NCI-H526 treated with DMSO at 0.1 percent for 48 hours (cell line): Measurements from ENCODE around the gene SLC26A1.

Experiments
- DNase-seq: peaks from one replicate; lab custom pipeline; 2025; lab: John Stamatoyannopoulos, UW

SLC26A1 gene

DNA sequence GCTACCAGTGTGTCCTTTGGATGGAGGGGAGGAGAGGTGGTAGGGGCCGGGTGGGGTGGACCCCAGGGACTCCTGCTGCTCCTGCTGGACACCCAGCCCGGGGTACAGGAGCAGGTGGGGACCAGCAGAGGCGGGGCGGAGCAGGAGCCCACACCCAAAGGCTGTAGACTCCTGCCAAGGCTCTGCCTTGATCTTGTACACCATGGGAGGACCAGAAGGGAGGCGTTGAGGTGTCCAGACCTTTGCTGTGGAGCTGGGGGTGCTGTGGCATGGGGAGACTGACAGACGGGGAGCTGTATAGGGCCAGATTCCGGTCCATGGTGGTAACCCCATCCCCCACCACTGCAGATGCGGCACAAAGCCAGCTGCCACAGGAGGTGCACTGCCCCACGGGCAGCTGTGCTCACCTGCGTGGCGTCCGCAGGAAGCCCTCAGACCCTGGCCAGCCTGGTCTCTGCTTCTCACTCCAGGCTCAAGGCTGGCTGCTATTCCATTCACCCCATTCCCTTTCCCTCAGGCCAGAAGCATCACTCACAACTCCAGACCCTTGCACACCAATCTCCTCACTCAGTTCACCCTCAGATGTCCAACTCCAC is 5.0 kb upstream of the SLC26A1 start:
- no peak for DNase-seq

DNA sequence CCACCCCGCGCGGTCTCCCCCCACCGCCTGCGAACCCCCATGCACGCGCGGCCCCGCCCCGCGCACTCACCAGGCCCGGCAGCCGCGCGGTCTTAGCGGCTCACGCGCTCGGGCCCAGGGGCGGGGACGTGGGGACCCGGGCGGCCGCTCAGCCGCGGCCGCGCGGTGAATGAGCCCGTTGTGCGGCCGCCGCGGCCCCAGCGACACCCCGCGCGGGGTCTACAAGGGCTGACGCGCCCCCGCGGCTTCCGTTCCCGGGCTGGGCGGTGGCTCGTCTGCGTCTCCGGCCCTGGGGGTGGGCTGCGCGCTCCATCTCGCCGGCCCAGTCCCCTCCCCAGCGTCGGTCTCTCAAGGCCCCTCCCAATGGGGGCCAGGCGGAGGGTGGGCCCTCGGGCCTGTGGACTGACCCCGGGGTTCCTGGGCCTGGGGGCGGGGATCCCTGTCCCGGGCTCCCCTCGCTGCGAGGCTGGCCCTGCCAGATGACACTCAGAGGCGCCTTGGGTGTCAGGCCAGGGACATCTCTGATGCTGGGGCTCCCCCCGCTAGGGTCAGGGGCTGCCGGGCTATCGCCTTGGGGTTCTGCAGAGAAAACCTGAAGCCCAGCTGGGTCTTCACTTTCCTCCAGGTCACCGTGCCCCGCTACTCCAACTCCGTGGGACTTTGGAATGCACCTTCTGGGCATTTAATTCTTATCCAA is 4.3 kb upstream of the SLC26A1 start:
- no peak for DNase-seq

DNA sequence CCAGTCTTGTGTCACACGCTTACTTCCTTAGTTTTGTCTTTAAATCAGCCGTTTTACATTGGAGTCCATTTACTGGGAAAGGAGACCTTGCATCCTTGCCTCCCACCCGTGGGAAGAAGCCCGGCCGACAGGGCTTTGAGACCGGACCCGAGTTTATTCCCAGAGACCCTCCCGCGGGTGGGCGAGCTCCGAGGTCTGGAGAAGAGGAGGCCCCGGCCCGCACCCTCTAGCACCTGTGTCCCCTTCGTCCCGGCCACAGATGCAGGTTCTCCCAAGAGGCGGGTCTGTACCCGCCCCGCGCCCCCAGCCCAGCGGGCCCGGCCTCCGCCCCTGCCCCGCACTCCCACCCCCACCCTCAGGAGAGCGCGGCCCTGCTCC is 3.8 kb upstream of the SLC26A1 start:
- DNase-seq, result no peak

DNA sequence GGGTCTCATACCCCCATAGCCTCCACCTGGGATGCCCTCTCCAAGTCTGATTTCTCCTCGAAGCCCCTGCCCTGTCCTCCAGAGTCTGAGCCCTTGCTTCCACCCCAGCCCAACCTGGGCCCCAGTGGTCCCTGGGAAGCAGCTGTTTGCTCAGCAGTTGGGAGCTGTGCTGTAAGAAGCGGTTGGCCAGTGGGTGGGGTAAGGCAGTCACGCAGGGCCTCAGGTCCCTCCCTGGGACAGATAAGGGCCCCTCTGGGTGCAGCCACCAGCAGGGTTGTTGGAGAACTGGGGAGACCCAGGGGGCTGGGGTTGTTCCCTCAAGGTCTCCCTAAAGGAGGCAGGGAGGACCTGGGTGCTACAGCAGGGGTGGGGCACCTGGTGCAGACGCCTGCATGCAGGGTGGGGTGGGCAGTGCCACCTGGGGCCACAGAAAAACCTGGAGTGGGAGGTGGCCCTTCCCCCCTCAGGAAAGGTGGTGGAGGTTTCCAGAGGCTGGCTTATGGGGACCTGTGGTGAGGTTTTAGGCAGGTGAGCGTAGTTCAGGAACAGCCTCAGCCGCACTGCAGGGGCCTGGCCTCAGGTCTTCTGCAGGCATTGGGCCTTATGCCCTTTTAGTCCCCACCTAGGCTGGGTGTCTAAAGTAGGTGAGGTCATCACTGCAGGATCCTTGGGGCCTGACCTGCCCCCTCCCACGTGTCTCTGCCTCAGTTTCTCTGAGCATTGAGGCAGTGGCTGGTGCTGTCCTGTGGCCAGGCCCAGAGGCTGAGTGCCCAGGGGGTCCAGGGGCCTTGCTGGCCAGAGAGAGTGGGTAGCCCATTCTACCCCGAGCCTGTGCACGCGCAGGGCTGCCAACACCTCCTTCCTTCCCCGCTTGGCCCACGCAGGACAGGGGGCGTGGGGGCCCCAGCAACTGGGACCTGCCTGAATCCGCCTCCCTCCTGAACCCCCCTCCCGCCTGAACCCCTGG is 3.1 kb upstream of the SLC26A1 start:
- no peak for DNase-seq

DNA sequence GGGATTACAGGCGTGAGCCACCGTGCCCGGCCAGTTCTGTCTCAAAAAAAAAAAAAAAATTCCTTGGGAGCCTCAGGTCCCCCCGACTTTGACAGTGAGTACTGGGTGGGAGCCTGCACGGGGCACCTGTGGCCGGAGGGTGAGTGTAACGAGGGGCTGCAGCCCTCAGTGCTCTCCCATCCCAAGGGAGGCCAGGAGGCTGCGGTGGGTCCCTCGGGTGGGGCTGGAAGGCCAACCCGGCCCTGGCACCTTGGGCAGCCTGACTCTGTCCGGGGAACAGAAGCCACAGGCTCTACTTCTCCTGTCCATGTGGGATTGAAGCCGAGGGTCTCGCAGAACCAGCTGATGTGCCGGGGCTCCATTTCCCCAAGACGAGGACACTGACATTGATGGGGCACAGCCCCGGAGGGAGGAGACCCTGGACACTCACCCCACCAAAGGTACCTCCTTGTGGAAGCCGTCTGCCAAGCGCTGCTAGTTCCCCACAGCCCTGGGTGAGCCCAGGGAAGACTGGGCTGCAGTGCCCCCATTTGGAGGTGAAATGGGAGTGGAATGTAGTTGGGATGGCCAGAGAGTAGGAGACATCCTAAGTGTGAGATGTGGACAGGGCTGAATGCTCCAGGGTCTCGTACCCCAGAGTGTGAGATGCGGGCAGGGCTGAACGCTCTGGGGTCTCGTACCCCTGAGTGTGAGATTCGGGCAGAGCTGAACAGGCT is 2.3 kb upstream of the SLC26A1 start:
- DNase-seq, result no peak

DNA sequence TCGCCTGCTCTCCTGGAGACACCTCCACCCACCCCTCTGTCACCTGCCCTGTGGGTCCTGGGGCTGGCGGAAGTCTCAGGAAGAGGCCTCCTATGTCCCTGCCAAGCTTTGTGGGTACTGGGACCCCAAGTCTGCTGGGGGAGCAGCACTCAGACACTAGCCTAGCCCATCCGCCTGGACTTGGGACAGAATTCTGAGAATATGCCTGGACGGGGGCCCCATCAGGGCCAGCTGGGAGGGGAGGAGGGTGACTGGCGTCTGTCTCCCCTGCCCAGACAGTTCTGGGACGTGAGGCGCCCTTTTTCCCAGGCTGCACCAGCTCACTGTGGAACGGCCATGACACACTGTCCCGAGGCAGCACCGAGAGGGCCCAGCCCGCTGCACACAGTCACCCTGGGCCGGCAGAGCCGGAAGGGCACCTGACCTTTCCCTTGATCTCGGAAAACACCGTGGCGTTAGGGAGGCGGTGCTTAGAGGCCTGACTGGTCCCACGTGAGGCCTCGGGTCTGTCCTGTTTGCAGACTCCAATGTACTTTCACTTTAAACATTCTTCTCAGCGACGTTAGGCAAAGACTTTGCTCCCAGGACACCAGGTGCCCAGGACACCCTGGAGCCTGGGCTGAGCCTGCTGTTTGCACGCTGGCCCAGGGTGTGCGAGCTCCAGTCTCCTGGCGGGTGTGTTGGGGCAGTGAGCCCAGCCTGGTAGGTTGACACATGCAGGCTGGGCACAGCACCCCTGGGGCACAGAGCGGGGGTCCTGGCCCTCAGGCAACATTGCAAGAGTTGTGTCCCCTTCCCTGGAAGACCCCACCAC is 700 bp downstream of the SLC26A1 start:
- DNase-seq, result peak; percentile 14

DNA sequence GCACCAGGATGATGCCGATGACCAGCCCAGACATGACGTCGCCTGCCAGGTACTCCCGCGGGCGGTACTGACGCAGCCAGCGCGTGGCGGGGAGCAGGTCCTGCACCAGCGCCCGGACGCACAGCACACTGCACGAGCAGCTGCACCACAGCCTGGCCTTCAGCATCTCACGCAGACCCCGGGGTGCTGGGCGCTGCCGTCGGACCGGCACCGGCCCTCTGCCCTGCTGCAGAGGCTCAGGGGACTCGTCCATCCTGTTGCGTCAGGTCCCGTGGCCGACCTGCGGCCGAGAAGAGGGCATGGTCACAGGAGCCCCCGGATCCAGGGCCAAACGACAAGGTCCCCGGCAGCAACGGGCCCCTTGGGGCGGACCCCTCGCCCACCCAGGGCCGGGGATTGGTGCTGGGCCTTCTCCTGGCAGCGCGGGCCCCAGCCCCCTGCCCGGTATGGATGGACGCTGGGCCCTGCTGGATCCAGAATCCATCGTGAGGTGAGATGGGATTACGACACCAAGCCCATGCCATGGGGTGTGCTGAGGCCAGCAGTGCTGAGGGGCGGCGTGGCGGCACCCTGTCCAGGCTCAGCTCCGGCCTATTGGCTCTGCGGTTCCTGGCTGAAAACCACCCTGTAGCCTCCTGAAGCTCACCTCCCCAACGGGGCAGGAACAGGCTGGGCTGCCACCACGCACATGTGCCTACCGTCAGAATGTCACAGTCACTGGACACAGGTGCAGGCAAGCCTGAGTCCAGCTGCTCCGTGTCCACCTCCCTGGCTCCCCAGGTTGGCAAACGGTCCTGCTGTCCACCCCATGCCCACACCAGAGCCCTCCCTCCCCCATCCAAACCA is 1.5 kb downstream of the SLC26A1 start:
- no peak for DNase-seq

DNA sequence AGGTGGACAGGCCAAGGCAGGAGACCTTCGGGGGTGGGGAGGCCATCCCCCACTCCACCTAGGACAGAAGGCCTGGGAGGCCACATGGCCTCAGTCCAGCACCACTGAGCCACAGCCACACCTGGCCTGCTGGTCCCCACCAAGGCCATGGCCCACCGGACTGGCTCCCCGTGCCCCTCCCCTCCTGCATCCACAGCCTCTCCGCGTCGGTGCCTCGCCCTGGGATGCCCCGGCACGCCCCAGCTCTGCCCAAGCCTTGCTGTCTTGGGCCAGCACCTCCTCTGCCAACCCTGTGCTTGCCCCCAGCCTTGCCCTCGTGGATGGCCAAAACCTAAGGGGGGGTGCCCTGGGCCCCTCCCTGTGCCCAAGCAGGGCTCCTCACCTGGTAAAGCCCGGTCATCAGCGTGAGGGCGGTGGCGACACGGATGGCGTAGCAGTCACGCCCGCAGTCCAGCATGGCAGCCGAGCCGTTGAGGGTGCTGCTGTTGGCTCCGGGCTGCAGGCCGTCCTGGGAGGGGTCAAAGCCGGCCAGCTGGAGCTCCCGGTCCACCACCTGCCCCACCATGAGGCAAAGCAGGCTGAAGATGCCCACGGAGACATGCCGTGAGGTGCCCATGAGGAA is 2.3 kb downstream of the SLC26A1 start:
- DNase-seq, result no peak

DNA sequence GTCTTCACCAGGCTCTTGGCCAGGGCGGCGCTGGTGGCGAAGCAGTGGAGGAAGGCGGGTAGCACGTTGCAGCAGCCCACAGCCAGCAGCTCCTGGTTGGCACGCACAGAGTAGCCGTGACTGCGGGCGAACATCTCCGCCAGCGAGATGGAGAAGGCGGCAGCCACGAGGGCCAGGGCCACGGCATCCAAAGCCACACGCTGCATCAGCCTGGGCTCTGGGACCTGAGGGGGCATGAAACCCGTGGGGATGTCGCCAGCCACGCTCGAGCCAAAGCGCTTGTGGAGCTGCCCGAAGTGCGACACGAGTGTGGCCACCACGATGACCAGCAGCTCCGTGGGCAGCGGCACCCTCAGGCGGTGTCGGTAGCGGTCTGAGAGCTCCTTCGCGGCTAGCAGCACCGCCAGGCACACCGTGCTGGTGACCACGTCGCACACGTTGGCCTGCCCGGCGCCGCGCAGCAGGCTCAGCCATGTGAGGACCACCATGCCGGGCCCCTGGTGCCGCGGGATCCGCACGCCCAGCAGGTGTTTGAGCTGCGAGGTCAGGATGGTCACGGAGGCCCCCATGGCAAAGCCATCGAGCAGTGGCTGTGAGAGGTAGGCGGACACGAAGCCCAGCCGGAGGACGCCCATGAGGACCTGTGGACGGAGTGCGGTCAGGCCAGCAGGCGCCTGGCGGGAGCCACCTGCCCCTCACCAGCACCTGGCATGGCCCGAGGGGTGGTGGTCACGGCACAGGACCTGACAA is 3.3 kb downstream of the SLC26A1 start:
- no peak for DNase-seq

DNA sequence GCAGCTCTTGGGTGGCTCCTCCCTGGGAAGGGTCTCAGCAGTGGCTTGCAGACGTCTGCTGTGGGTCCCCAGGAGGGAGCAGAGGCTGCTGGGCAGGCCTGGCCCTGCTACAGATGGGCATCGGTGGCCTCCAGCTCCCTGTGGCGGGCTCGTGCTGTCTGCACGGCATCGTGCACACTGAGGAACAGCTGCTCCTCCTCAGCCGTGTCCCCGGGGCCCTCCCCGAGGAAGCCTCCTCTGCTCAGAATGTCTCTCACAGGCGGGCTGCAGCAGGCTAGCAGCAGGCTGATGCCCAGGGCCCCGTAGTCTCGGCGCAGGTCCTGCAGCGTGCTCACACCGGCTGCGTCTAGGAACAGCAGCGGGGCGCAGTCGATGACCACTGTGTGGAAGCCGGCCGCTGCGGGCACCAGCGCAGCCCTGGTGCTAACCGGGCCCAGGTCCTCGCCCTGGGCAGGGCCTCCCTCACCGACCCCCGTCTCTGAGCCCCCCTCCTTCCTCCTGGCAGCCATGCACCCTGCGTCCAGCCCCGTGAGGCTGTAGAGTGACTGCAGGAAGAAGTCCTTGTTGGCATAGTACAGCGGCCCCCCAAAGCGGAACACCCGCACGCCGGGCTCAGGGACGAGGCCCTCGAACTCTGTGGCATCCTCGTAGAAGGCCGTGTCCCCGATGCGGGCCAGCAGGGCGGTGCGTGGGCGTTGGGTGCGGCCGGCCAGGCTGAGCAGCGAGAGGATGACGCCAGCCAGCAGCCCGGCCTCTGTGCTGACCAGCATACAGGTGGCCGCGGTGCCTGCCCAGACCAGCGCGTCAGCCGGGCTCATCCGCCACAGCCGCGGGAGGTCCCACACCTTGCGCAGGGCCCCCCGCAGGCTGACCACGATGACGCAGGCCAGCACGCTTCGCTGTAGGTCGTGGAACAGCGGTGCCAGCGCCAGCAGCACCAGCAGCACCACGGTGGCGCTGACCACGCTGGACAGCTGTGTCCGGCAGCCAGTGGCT is 4.2 kb downstream of the SLC26A1 start:
- no peak for DNase-seq

DNA sequence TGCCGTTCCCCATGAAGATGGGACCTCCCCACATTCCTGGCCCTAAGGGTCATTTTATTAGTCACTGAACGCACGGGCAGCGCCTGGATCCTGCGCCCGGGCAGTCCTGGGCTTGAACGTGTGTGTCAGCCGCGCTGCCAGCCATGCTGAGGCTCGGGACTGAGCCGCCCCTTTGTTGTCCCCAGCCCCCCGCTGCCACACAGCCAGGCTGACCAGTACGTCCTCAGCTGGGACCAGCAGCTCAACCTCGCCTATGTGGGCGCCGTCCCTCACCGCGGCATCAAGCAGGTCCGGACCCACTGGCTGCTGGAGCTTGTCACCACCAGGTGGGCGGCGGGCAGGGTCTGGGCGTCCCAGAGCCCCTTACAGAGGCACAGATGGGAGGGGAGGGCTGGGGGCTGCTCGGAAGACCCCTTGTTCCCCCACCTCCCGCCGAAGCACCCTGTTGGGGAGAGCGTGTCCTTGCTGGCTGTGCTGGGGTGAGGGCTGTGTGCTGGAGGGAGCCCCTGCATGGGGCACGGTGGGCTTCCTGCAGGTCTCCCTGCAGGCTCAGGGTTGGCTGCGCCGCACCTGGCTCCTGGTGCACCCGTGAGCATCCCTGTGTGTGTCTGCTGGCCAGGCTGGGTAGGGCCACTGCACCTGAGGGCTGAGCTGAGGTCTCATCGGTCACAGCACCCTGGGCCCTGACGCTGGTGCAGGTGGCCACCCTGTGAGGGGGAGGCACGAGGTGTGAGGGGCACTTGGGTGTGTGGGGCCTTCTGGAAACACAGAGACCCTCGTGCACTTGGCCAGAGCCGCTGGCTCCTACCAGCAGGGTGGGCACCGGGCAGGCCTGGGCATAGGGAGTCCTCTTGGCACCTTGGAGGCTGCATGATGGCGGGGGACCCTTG is 5.3 kb downstream of the SLC26A1 start:
- DNase-seq, result no peak

DNA sequence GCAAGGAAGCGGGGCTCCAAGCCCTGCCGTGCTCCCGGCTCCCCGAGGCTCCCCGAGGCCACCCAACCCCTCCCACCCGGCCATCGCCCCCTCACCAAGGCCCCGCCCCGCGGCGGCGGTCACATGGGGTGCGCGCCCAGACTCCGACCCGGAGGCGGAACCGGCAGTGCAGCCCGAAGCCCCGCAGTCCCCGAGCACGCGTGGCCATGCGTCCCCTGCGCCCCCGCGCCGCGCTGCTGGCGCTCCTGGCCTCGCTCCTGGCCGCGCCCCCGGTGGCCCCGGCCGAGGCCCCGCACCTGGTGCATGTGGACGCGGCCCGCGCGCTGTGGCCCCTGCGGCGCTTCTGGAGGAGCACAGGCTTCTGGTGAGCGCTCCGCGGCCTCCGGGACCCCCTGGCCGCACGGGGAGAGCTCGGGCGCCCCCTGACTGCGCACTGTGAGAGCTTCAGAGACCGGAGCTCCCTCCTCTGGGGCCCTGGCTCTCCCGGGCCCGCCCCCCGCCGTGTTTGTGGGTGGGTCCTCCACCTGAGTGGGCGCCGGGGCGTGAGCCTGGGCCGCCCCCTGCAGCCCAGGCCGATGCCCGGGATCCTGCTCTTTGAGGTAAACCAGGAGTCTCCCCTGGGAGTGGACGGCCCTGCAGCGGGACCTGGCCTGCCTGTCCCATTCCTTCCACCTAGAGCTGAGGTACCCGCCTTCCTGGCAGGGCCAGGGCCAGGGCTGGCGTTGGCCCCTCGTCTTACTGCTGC is 6.2 kb downstream of the SLC26A1 start, which contains the start of gene IDUA:
IDUA (plus strand) TSS at position 166 of the 745 bp plus-strand sequence; CDS start at position 207, 41 bp downstream.
- peak; percentile 48 for DNase-seq

DNA sequence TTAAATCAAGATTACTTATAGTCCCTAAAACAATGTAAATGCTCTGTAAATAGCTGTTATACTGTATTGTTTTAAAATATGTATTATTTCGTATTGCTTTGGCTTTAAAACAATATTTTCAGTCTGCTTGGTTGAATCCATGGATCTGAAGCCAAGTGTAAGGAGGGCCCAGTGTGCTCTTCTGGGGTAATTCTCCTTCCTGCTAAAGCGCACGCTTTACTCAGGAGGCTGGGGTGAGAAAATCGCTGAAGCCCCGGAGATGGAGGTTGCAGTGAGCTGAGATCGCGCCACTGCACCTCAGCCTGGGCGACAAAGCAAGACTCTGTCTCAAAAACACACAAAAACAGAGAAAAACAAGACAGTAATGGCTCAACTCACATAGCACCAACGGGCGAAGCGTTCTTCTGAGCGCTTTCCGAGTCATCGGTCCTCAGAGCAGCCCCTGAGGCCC is 6.8 kb downstream of the SLC26A1 start:
- no peak for DNase-seq

DNA sequence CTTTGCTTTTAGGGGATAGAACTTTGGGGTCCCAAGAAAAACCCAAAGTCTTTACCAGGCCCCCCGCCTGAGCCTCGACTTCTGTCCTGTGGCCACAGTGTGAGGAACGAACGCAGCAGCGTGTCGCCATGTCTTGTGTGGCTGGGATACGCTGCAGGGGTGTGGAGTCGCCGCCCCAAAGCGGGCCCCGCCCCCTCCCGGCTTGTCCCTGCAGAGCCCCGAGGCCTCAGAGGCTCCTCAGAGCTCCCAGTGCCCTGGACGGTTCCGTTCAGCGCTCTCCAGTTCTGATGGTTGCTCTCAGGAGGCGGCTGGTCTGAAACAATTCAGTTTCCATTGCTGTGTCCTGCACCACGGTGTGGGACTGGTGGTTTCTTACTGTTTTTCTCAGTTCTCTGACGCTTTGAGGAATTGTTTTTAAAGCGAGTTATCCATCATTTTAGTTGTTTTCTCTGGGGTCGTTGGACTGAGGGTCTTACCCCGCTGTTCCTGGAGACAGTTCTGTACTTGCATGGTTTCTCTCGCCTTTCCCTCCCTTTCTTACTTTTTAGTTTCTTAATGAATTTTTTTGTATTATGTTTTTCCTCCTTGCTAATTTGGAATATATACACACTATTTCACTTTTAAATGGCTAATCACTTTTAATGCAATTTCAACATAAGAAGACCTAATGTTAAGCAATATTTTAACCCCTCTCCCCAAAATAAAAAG is 7.9 kb downstream of the SLC26A1 start:
- DNase-seq, result peak; percentile 25

DNA sequence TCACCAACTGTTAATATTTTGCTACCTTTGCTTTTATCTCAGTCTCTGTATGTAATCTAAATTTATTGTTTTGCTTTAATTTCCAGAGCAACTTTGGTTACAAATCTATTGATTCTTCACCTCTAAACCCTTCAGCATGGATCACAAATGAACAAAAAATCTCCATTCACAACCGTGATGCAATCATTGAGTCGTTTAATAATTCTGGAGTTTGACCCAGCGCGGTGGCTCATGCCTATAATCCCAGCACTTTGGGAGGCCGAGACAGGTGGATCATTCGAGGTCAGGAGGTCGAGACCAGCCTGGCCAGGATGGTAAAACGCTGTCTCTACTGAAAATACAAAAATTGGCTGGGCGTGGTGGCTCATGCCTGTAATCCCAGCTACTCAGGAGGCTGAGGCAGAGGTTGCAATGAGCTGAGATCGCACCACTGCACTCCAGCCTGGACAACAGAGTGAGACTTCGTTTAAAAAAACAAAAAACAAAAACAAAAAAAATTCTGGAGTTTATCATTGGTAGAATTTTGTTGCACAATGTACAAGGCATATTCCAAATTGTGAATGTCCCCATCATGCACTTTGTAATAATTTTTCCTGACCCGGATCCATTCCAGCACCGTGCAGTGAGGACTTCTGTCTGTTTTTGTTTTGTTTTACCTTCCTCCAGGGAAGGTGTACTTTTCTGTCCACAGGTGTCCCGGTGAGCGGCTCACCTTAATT is 8.7 kb downstream of the SLC26A1 start:
- DNase-seq, result no peak
